NB4 (cell line): ENCODE data around the gene ZDHHC4.

Experiments
- DNase-seq: peaks from one replicate; pipeline ENCODE4 v3.0.0; 2010; ENCODE audit warnings: low read depth
- H3K4me3 ChIP-seq: one replicate; pipeline ENCODE4 v1.5.1; 2011; ENCODE audit warnings: mild to moderate bottlenecking, low read depth, low read length, moderate library complexity
- CTCF ChIP-seq: IDR thresholded peaks from one replicate; pipeline ENCODE4 v1.5.1; 2012; ENCODE audit warnings: low read depth, low read length
- MAX ChIP-seq: IDR thresholded peaks from 2 replicates; pipeline ENCODE4 v1.6.1; 2011; ENCODE audit warnings: low read depth, low read length
- MYC ChIP-seq: IDR thresholded peaks from 2 replicates; pipeline ENCODE4 v1.6.1; 2011; ENCODE audit warnings: low read depth, low read length
- POLR2A ChIP-seq: IDR thresholded peaks from 2 replicates; pipeline ENCODE4 v1.6.1; 2011; ENCODE audit warnings: mild to moderate bottlenecking; ENCODE audit not compliant: insufficient read length; ENCODE audit errors: extremely low read depth

The ZDHHC4 gene

GRCh38 chr7:6622134-6622710 is 45.0 kb downstream of the ZDHHC4 start:
- DNase-seq = no peak
- no peak overlapping the region for H3K4me3 ChIP-seq
- TF ChIP-seq POLR2A (no peak), MAX (no peak), CTCF (no peak), MYC (no peak)

DNA sequence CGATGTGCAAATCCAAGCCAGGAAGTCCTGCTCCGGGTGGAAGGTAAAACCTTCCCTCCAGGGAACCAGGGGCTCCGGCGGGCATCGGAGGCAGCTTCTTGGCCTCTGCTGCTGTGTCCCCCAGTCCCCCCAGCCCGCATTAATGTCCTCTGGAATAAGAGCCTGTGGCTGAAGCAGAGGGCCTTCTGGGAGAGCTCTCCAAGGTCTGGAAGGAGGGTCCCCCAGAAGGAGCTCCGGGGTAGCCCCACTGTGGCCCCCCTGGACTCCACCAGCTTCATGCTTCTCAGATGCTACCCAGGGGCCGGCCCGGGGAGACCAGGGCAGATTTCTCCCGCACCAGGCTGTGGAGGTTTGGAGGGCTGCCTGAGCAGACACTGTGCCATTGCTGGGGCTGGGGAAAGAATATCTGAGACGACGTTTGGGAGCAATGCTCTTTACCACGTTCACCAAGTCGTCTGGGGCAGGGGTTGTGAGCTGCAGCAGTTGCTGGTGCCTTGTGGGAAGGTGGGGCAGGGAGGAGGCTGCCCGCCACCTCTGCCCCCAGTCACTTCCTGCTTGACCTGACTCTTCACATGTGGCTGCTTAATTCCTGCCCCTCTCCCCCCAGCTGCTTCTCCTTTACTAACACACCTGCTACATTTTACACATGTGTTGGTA is 46.5 kb downstream of the ZDHHC4 start:
- H3K4me3 ChIP-seq = no peak overlapping the region
- no peak for TF ChIP-seq CTCF
- peak; percentile 72 for TF ChIP-seq MAX
- TF ChIP-seq MYC = peak; percentile 36; the same call in 1 of the 2 replicates
- DNase-seq = peak; percentile 56

- TF ChIP-seq MYC (no peak), MAX (no peak), CTCF (no peak), POLR2A (no peak)
- no peak for DNase-seq
- H3K4me3 ChIP-seq = no peak overlapping the region
Observed at GRCh38 chr7:6624246-6624611, 47.0 kb downstream of the ZDHHC4 start.

DNA sequence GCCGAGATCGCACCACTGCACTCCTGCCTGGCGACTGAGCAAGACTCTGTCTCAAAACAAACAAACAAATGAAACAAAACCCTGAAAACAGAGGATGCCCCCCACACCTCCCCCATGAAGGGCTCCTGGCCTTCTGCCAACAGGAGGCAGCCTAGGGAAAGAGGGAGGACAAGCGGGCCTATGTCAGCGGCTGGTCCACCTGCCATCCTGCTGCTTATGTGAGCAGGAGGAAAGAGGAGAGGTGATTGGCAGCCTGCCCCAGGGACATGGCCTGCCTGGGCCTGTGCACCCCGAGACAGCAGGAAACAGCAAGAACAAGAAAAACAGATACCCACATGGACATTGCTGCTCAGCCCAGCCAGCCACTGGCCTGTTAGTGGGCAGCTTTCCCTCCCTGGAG is 50.8 kb downstream of the ZDHHC4 start:
- TF ChIP-seq MAX (no peak), MYC (no peak), CTCF (no peak), POLR2A (no peak)
- H3K4me3 ChIP-seq = no peak overlapping the region
- DNase-seq = no peak

DNA sequence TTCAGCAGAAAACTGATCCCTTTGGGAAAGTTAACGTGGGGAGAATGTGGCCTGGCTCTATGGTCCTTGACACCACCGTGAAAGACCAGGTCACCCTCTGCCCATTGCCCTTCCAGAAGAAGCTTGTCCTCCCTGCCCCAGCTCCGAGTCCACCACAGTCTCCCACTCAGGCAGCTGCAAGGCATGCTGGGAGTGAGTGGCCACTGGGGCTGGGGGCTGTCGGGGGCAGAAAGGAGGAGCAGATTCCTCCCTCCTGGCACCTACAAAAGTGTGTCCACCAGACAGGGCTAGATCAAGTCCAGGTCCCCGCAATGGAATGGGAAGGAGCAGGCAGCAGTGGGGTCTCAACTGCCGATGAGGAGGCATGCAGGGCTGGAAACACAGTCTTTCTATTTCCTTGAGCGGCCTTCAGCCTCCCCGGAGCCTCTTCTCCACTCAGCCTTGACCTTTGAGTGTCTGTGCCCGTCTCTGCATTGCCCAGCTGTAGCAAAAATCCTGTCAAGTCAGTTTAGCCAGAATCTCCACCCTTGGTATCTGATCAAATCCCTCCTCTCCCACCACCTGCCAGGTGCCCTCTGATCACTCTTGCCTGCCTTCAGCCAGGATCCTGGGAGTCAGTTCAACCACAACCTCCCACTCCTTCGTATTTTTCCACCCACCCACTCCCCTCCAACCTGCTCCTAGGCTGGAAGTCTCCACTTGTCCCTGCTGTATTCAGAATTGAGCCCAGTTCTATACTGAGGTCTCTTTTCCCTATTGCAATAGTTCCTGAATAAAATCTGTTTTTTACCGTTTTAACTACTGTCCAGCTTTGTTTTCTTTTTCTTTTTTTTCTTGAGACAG is 53.0 kb downstream of the ZDHHC4 start:
- no peak overlapping the region for H3K4me3 ChIP-seq
- TF ChIP-seq POLR2A (no peak), MAX (no peak), CTCF (no peak), MYC (no peak)
- no peak for DNase-seq
